PC-9 (cell line): ENCODE results near the gene ZNF143. TPM values are rescaled to one million over a fixed set of nuclear protein-coding genes. Genes with fewer than 3 reads are reported as not detected.

Experiments used
- BruUV-seq: library from RNA; stranded (reverse); fragments of 400-500 nt; replicated peaks from 2 replicates; lab custom pipeline; 2021; lab: Mats Ljungman, UMichigan
- CTCF ChIA-PET: fragments of 300-600 bp; sonication (Branson Sonifier 250); formaldehyde crosslinking; loops from one replicate; lab custom pipeline; 2022; ENCODE audit warnings: antibody characterized with exemption; lab: Charles Lee
- POLR2A ChIA-PET: fragments of 300-600 bp; sonication (Branson Sonifier 250); formaldehyde crosslinking; loops from one replicate; lab custom pipeline; 2022; ENCODE audit warnings: antibody characterized with exemption; ENCODE audit not compliant: unreplicated experiment; lab: Charles Lee
- DNase-seq, 2 experiments: peaks; one replicate each; pipeline versions ENCODE4 v3.0.0 to v3.0.0-alpha.2; 2015 to 2022; ENCODE audit warnings: mixed read lengths in 1 of 2
- H2AFZ ChIP-seq: fragments of 200-600 bp; sonication (generic); 2 replicates; pipeline ENCODE4 v1.8.1; 2017; ENCODE audit warnings: antibody characterized with exemption
- H3F3A ChIP-seq: fragments of 200-600 bp; sonication (generic); 2 replicates; pipeline ENCODE4 v1.8.1; 2017; ENCODE audit warnings: antibody characterized with exemption, mild to moderate bottlenecking, low read depth; ENCODE audit not compliant: insufficient read depth
- H3K27ac ChIP-seq: fragments of 200-600 bp; sonication (generic); 2 replicates; pipeline ENCODE4 v1.6.1; 2016; ENCODE audit warnings: mixed run types
- H3K27me3 ChIP-seq: fragments of 200-600 bp; sonication (generic); 2 replicates; pipeline ENCODE4 v1.6.1; 2016; ENCODE audit warnings: low read depth, mixed run types; ENCODE audit not compliant: insufficient read depth
- H3K36me3 ChIP-seq: fragments of 200-600 bp; sonication (generic); 2 replicates; pipeline ENCODE4 v1.6.1; 2016; ENCODE audit warnings: low read depth, mixed run types
- H3K4me1 ChIP-seq: fragments of 200-600 bp; sonication (generic); replicated peaks from 2 replicates; pipeline ENCODE4 v1.6.1; 2016; ENCODE audit warnings: mixed run types; ENCODE audit not compliant: insufficient read depth
- H3K4me2 ChIP-seq: fragments of 200-600 bp; sonication (generic); 2 replicates; pipeline ENCODE4 v1.6.1; 2017; ENCODE audit warnings: mixed run types
- H3K4me3 ChIP-seq: fragments of 200-600 bp; sonication (generic); 2 replicates; pipeline ENCODE4 v1.6.1; 2016; ENCODE audit warnings: mixed run types
- H3K79me2 ChIP-seq: fragments of 200-600 bp; sonication (generic); 2 replicates; pipeline ENCODE4 v1.6.1; 2017; ENCODE audit warnings: low read depth, mixed run types
- H3K9me2 ChIP-seq: fragments of 200-600 bp; sonication (generic); 2 replicates; pipeline ENCODE4 v1.8.1; 2017; ENCODE audit warnings: mild to moderate bottlenecking; ENCODE audit not compliant: insufficient read depth
- H3K9me3 ChIP-seq: fragments of 200-600 bp; sonication (generic); 2 replicates; pipeline ENCODE4 v1.8.1; 2016; ENCODE audit warnings: low read depth; ENCODE audit not compliant: insufficient read depth
- H4K20me1 ChIP-seq: fragments of 200-600 bp; sonication (generic); 2 replicates; pipeline ENCODE4 v1.8.1; 2017; ENCODE audit not compliant: insufficient read depth
- EZH2 ChIP-seq: fragments of 200-600 bp; sonication (generic); IDR thresholded peaks from 2 replicates; pipeline ENCODE4 v1.8.0; 2017; ENCODE audit warnings: antibody characterized with exemption, low read depth
- intact Hi-C: fragments of 100-400 bp; cut with micrococcal nuclease; formaldehyde crosslinking; loops from one replicate; pipeline ENCODE4 v1.10.0; 2022; ENCODE audit not compliant: unreplicated experiment
- total RNA-seq: library from RNA; stranded (reverse); gene quantifications from 2 replicates; pipeline ENCODE4 v1.2.3, GENCODE V29; 2021
- TF ChIP-seq, protein P1 (sequence below): fragments of 200-600 bp; sonication (generic); conservative IDR thresholded peaks from 2 replicates; pipeline ENCODE4 v1.6.1; 2017; ENCODE audit warnings: mixed run types, antibody characterized with exemption, mild to moderate bottlenecking, moderate library complexity

The ZNF143 gene
- total RNA-seq, 1 experiment from 2014 or later: 16.5 TPM

DNA sequence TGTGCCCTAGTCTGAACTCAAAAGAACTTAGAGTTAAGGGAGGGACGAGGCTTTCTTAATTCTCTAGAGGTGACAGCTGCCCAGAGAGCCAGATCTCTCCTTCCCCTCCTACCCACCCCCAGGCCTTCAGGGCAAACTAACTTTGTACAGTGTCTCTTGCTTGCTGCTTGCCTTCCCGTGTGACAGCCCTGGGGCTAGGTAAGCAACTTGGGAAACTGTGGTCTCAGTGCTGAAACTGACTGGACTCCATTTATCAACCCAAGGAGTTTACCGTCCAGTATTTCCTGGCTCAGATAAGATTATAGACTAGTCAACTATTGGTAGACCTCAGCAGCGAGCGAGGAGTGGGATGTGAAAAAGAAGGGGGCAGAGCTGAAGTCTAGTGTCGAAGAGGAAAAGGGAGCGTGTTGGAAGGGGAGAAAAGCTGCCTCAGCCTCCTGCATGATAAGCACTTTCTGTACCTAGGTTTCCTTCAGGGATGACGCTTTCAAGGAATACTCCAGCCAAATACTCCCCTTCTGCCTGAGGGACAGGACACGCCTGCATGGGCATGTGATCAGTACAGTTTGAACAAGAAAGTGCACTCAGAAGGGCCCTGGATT is 69.3 kb downstream of the ZNF143 start:
- Histone ChIP-seq H4K20me1 (no peaks in the 10 kb centered on the region), H3K4me3 (no peak overlapping the region), H3K9me3 (no peaks in the 10 kb centered on the region), H3K4me1 (peaks cover 62% of the 10 kb centered on the region), H3K27me3 (no peaks in the 10 kb centered on the region), H3K4me2 (peak overlapping the region; percentile 58), H3K9me2 (no peaks in the 10 kb centered on the region), H3K36me3 (no peaks in the 10 kb centered on the region), H2AFZ (no peak overlapping the region), H3K27ac (peak overlapping the region; percentile 73), H3F3A (peaks cover 29% of the 10 kb centered on the region), H3K79me2 (no peaks in the 10 kb centered on the region)
- ChIA-PET POLR2A (interaction anchor here (0.6 kb wide), 1 partner anchor 220 kb away, joined by 4 read pairs; no protein-coding TSS in a partner anchor), CTCF (no interaction called here)
- intact Hi-C loops: no loop called here
- peak in 1 of 2 experiments; percentile 74 for DNase-seq
- BruUV-seq: no TSS peak
- TF ChIP-seq, protein P1, sequence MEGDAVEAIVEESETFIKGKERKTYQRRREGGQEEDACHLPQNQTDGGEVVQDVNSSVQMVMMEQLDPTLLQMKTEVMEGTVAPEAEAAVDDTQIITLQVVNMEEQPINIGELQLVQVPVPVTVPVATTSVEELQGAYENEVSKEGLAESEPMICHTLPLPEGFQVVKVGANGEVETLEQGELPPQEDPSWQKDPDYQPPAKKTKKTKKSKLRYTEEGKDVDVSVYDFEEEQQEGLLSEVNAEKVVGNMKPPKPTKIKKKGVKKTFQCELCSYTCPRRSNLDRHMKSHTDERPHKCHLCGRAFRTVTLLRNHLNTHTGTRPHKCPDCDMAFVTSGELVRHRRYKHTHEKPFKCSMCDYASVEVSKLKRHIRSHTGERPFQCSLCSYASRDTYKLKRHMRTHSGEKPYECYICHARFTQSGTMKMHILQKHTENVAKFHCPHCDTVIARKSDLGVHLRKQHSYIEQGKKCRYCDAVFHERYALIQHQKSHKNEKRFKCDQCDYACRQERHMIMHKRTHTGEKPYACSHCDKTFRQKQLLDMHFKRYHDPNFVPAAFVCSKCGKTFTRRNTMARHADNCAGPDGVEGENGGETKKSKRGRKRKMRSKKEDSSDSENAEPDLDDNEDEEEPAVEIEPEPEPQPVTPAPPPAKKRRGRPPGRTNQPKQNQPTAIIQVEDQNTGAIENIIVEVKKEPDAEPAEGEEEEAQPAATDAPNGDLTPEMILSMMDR: no peak
- TF ChIP-seq EZH2: no peak

- intact Hi-C loops: no loop called here
- H3K4me1 ChIP-seq: peaks cover 67% of the 10 kb centered on the region
- no peaks in the 10 kb centered on the region for H3K9me3 ChIP-seq
- H3K9me2 ChIP-seq: no peaks in the 10 kb centered on the region
- no peaks in the 10 kb centered on the region for H3K79me2 ChIP-seq
- TF ChIP-seq EZH2: no peak
- TF ChIP-seq, protein P1: no peak
- ChIA-PET CTCF (no interaction called here), POLR2A (no interaction called here)
- no peaks in the 10 kb centered on the region for H4K20me1 ChIP-seq
- DNase-seq: peak in 1 of 2 experiments; percentile 38
- H3K27me3 ChIP-seq: no peaks in the 10 kb centered on the region
- BruUV-seq: no TSS peak
- H3K27ac ChIP-seq: peak overlapping the region; percentile 73
- no peaks in the 10 kb centered on the region for H3K36me3 ChIP-seq
- no peak overlapping the region for H2AFZ ChIP-seq
- no peak overlapping the region for H3K4me2 ChIP-seq
- peaks cover 35% of the 10 kb centered on the region for H3F3A ChIP-seq
- no peak overlapping the region for H3K4me3 ChIP-seq
These were observed 70.3 kb downstream of the ZNF143 start for GRCh38 chr11:9530901-9531625.

GRCh38 chr11:9533058-9533457 is 72.2 kb downstream of the ZNF143 start:
- H4K20me1 ChIP-seq: no peaks in the 10 kb centered on the region

More at GRCh38 chr11:9533058-9533457, 72.2 kb downstream of the ZNF143 start:
- intact Hi-C loops: no loop called here
- H3K9me3 ChIP-seq: no peaks in the 10 kb centered on the region
- CTCF ChIA-PET: no interaction called here
- no peaks in the 10 kb centered on the region for H3K36me3 ChIP-seq
- H3K4me3 ChIP-seq: no peak overlapping the region
- TF ChIP-seq EZH2: no peak
- TF ChIP-seq, protein P1: no peak
- H3K4me1 ChIP-seq: peaks cover 51% of the 10 kb centered on the region
- no peak overlapping the region for H3K27ac ChIP-seq
- H2AFZ ChIP-seq: no peak overlapping the region
- no peaks in the 10 kb centered on the region for H3K79me2 ChIP-seq
- no peak for DNase-seq
- BruUV-seq: no TSS peak
- H3F3A ChIP-seq: peaks cover 21% of the 10 kb centered on the region
- H3K4me2 ChIP-seq: no peak overlapping the region
- H3K9me2 ChIP-seq: no peaks in the 10 kb centered on the region
- POLR2A ChIA-PET: no interaction called here
- H3K27me3 ChIP-seq: no peaks in the 10 kb centered on the region
